PC-9 (cell line): ENCODE results near the gene SBF2.

ENCODE experiments used
- EZH2 ChIP-seq: fragments of 200-600 bp; sonication (generic); IDR thresholded peaks from 2 replicates; pipeline ENCODE4 v1.8.0; 2017; ENCODE audit warnings: antibody characterized with exemption, low read depth
- TF ChIP-seq, protein P1 (sequence below): fragments of 200-600 bp; sonication (generic); conservative IDR thresholded peaks from 2 replicates; pipeline ENCODE4 v1.6.1; 2017; ENCODE audit warnings: mixed run types, antibody characterized with exemption, mild to moderate bottlenecking, moderate library complexity

DNA sequence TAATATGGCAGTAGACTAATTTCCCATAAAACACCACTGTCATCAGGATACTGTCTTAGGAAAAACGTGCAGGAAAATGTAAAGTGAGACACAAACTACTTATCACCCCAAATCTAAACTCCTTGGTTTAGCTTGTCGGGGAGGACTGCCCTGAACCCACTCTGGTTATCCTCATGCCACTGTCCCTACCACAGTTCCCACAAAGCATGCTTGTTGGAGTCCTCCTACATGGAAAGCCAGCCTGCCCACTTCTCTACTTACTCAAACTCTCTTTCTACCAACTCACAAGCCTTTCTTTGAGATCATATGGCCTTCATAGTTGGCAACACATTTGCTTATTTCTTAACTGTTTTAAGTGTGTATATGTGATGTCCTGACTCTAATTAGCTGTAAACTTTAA lies 451.1 kb downstream of the SBF2 start:
- TF ChIP-seq, protein P1, sequence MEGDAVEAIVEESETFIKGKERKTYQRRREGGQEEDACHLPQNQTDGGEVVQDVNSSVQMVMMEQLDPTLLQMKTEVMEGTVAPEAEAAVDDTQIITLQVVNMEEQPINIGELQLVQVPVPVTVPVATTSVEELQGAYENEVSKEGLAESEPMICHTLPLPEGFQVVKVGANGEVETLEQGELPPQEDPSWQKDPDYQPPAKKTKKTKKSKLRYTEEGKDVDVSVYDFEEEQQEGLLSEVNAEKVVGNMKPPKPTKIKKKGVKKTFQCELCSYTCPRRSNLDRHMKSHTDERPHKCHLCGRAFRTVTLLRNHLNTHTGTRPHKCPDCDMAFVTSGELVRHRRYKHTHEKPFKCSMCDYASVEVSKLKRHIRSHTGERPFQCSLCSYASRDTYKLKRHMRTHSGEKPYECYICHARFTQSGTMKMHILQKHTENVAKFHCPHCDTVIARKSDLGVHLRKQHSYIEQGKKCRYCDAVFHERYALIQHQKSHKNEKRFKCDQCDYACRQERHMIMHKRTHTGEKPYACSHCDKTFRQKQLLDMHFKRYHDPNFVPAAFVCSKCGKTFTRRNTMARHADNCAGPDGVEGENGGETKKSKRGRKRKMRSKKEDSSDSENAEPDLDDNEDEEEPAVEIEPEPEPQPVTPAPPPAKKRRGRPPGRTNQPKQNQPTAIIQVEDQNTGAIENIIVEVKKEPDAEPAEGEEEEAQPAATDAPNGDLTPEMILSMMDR: no peak
- no peak for TF ChIP-seq EZH2
